Neural cell (in vitro differentiated cells): ENCODE data around the gene STIL. TPM values are rescaled to one million over a fixed set of nuclear protein-coding genes. Genes with fewer than 3 reads are reported as not detected.

ENCODE experiments used
- H2AFZ ChIP-seq: fragments of 200-600, 300-800 bp; sonication (generic), shearing (Covaris generic); 2 replicates; pipeline ENCODE4 v1.6.0; 2014; ENCODE audit warnings: low read depth, mild to moderate bottlenecking, antibody characterized with exemption, low read length, moderate library complexity
- H3F3A ChIP-seq: fragments of 200-600 bp; shearing (Covaris generic); 2 replicates; pipeline ENCODE4 v1.6.1; 2016; ENCODE audit warnings: mild to moderate bottlenecking, moderate library complexity, mixed read lengths, antibody characterized with exemption, low read length; ENCODE audit not compliant: insufficient read depth, poor library complexity, severe bottlenecking
- H3K27ac ChIP-seq: fragments of 200-600, 300-800 bp; sonication (generic), shearing (Covaris generic); 2 replicates; pipeline ENCODE4 v1.5.1; 2014; ENCODE audit warnings: mild to moderate bottlenecking, low read length, moderate library complexity
- H3K27me3 ChIP-seq: fragments of 300-800, 200-600 bp; sonication (generic), shearing (Covaris generic); 2 replicates; pipeline ENCODE4 v1.6.0; 2014; ENCODE audit warnings: mild to moderate bottlenecking, low read depth, low read length, moderate library complexity; ENCODE audit not compliant: insufficient read depth
- H3K36me3 ChIP-seq: fragments of 300-800, 200-600 bp; sonication (generic), shearing (Covaris generic); 2 replicates; pipeline ENCODE4 v1.5.1; 2014; ENCODE audit warnings: mild to moderate bottlenecking, antibody characterized with exemption, low read length, moderate library complexity; ENCODE audit not compliant: insufficient read depth
- H3K4me2 ChIP-seq: fragments of 300-800, 200-600 bp; sonication (generic), shearing (Covaris generic); 2 replicates; pipeline ENCODE4 v1.6.0; 2014; ENCODE audit warnings: mild to moderate bottlenecking, low read length
- H3K4me3 ChIP-seq: fragments of 300-800, 200-600 bp; sonication (generic), shearing (Covaris generic); 2 replicates; pipeline ENCODE4 v1.5.1; 2014; ENCODE audit warnings: mild to moderate bottlenecking, low read length, moderate library complexity
- H3K79me2 ChIP-seq: fragments of 200-600 bp; shearing (Covaris generic); replicated peaks from 2 replicates; pipeline ENCODE4 v1.6.0; 2014; ENCODE audit warnings: mild to moderate bottlenecking, low read length, moderate library complexity; ENCODE audit not compliant: insufficient read depth
- H3K9ac ChIP-seq: fragments of 300-800, 200-600 bp; sonication (generic), shearing (Covaris generic); 2 replicates; pipeline ENCODE4 v1.6.1; 2016; ENCODE audit warnings: mild to moderate bottlenecking, low read length, mixed read lengths
- H3K9me2 ChIP-seq: fragments of 200-600 bp; shearing (Covaris generic); 2 replicates; pipeline ENCODE4 v1.6.1; 2016; ENCODE audit warnings: mild to moderate bottlenecking, low read length, mixed read lengths; ENCODE audit not compliant: insufficient read depth
- H3K9me3 ChIP-seq: fragments of 200-600, 300-800 bp; sonication (generic), shearing (Covaris generic); 2 replicates; pipeline ENCODE4 v1.6.1; 2016; ENCODE audit warnings: mild to moderate bottlenecking, mixed run types, low read length, moderate library complexity, mixed read lengths
- H4K20me1 ChIP-seq: fragments of 200-600 bp; shearing (Covaris generic); 2 replicates; pipeline ENCODE4 v1.6.1; 2016; ENCODE audit warnings: mild to moderate bottlenecking, mixed run types; ENCODE audit not compliant: insufficient read depth
- CTCF ChIP-seq: fragments of 450-650 bp; IDR thresholded peaks from 2 replicates; pipeline ENCODE4 v1.5.1; 2014; ENCODE audit warnings: antibody characterized with exemption, mild to moderate bottlenecking, moderate library complexity; ENCODE audit not compliant: poor library complexity, severe bottlenecking
- EP300 ChIP-seq: fragments of 450-650 bp; conservative IDR thresholded peaks from 2 replicates; pipeline ENCODE4 v1.6.1; 2014; ENCODE audit warnings: antibody characterized with exemption, mild to moderate bottlenecking, moderate library complexity; ENCODE audit not compliant: poor library complexity, severe bottlenecking
- EZH2 ChIP-seq: fragments of 200-600, 300-800 bp; shearing (Covaris generic), sonication (generic); IDR thresholded peaks from 2 replicates; pipeline ENCODE4 v1.6.1; 2014; ENCODE audit warnings: antibody characterized with exemption, low read length, borderline replicate concordance, mild to moderate bottlenecking; ENCODE audit not compliant: insufficient read depth, poor library complexity, severe bottlenecking
- MXI1 ChIP-seq: fragments of 450-650 bp; conservative IDR thresholded peaks from 2 replicates; pipeline ENCODE4 v1.6.1; 2014; ENCODE audit warnings: antibody characterized with exemption, mild to moderate bottlenecking; ENCODE audit not compliant: poor library complexity, severe bottlenecking
- POLR2AphosphoS5 ChIP-seq: IDR thresholded peaks from 2 replicates; pipeline ENCODE4 v1.6.1; 2012
- RAD21 ChIP-seq: fragments of 450-650 bp; conservative IDR thresholded peaks from 2 replicates; pipeline ENCODE4 v1.6.1; 2014; ENCODE audit warnings: antibody characterized with exemption, mild to moderate bottlenecking, moderate library complexity
- REST ChIP-seq: IDR thresholded peaks from 2 replicates; pipeline ENCODE4 v1.6.1; 2012; ENCODE audit warnings: borderline replicate concordance
- SMC3 ChIP-seq: fragments of 450-650 bp; conservative IDR thresholded peaks from 2 replicates; pipeline ENCODE4 v1.6.1; 2014; ENCODE audit warnings: antibody characterized with exemption, mild to moderate bottlenecking, moderate library complexity; ENCODE audit not compliant: poor library complexity
- TAF1 ChIP-seq: IDR thresholded peaks from 2 replicates; pipeline ENCODE4 v1.6.1; 2012; ENCODE audit warnings: low read depth
- polyA plus RNA-seq: library from polyadenylated mRNA; depleted of rRNA; stranded (reverse); fragments of >200 nt; gene quantifications from 2 replicates; pipeline ENCODE4 v1.2.3, GENCODE V29; 2014

STIL gene
- polyA plus RNA-seq, 1 donor from 2014 or later, result 0.53 TPM

DNA sequence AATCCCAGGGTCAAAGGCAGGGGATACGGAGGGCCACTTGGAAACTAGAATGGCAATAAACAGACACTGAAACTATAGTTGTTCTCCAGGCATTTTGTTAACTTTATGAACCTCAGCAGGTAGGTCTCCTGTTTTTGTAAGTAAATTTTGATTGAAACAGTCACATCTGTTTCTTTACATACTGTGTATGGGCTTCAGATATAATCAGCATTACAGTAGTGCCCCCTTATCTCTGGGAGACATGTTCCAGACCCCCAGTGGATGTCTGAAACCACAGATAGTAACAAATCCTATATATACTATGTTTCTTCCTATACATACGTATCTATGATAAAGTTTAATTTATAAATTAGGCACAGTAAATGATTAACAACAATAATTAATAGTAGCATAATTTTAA lies 11.5 kb downstream of the STIL start:
- Histone ChIP-seq H3K9me2 (no peaks in the 10 kb centered on the region), H3K79me2 (no peaks in the 10 kb centered on the region), H3K27ac (no peak overlapping the region), H3K4me2 (no peak overlapping the region), H4K20me1 (no peaks in the 10 kb centered on the region), H2AFZ (no peak overlapping the region), H3K27me3 (no peaks in the 10 kb centered on the region), H3K9ac (no peak overlapping the region), H3F3A (no peaks in the 10 kb centered on the region), H3K4me3 (no peak overlapping the region), H3K9me3 (no peaks in the 10 kb centered on the region), H3K36me3 (no peaks in the 10 kb centered on the region)
- TF ChIP-seq POLR2AphosphoS5 (no peak), REST (no peak), EZH2 (no peak), EP300 (no peak), CTCF (no peak), RAD21 (no peak), MXI1 (no peak), TAF1 (no peak), SMC3 (no peak)

DNA sequence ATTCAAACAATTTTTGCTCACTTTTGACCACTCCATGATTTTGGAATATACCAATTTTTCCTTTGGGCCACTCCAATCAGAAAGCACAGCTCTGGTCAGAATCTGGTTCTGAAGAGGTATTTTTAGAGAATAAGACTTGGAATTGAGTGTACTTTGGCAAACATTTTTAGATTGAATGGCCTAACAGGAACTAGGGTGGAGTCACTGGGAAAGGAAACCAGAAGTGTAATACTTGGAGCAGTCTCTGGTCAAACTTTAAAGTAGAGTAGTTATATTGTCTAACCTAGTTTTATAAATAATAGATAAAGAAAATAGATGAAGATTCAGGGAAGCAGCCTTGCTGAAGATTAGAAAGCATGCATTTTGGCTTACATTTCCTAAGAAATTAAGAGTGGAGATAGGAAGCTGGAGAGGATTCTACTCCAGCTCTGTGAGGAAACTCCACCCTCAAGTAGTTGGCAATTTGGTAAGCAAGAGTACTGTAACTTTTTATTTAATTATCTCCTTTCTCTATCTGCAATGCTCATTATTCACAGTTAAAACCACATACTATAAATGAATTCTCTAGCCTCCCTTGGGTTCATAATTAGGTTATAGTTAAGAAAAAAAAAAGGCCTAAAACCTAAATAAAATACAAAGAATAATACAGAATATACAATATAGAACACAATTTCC lies 15.8 kb downstream of the STIL start:
- H3K4me3 ChIP-seq, result no peak overlapping the region
- no peak for TF ChIP-seq REST
- no peak for TF ChIP-seq TAF1
- TF ChIP-seq SMC3, result no peak
- TF ChIP-seq CTCF, result no peak
- TF ChIP-seq RAD21, result no peak
- no peak for TF ChIP-seq EP300
- no peak for TF ChIP-seq EZH2
- no peak for TF ChIP-seq POLR2AphosphoS5
- no peak for TF ChIP-seq MXI1
- H3K9ac ChIP-seq, result no peak overlapping the region
- H3K27me3 ChIP-seq, result no peaks in the 10 kb centered on the region
- H4K20me1 ChIP-seq, result no peaks in the 10 kb centered on the region
- H3K9me2 ChIP-seq, result no peaks in the 10 kb centered on the region
- no peaks in the 10 kb centered on the region for H3F3A ChIP-seq
- H2AFZ ChIP-seq, result no peak overlapping the region
- no peak overlapping the region for H3K4me2 ChIP-seq
- no peaks in the 10 kb centered on the region for H3K36me3 ChIP-seq
- H3K27ac ChIP-seq, result no peak overlapping the region
- H3K9me3 ChIP-seq, result no peaks in the 10 kb centered on the region
- H3K79me2 ChIP-seq, result no peaks in the 10 kb centered on the region
